Measurements from ENCODE around the gene POR. TPM values are rescaled to one million over a fixed set of nuclear protein-coding genes. Genes with fewer than 3 reads are reported as not detected.

POR gene
- total and polyA plus RNA-seq, 9 donors: 30.4 to 42.7 (median 35.2) TPM

- Histone ChIP-seq H3K4me3 (ENCODE audit: low read length) (peak overlapping the region; percentile 97), H3K36me3 (ENCODE audit: control insufficient read depth, insufficient read depth, low read length) (peaks cover 10% of the 10 kb centered on the region), H3K27ac (ENCODE audit: low read length) (peak overlapping the region; percentile 51), H3K4me1 (ENCODE audit: control insufficient read depth, insufficient read depth, low read length) (peaks cover 19% of the 10 kb centered on the region), H3K27me3 (ENCODE audit: control insufficient read depth, insufficient read depth, low read length) (no peaks in the 10 kb centered on the region), H3K9me3 (replicated peaks; ENCODE audit: control insufficient read depth, low read depth, low read length) (no peaks in the 10 kb centered on the region)
- peak; percentile 36 for DNase-seq
- WGBS (ENCODE audit: insufficient coverage): under 1% methylated on average over 21 of the region's 32 CpGs
Measured at GRCh38 chr7:75915416-75916156, 631 bp downstream of the POR start.

GRCh38 chr7:75916259-75916658 lies 1.3 kb downstream of the POR start:
- Histone ChIP-seq H3K9me3 (replicated peaks; ENCODE audit: control insufficient read depth, low read depth, low read length) (no peaks in the 10 kb centered on the region), H3K4me1 (ENCODE audit: control insufficient read depth, insufficient read depth, low read length) (peaks cover 19% of the 10 kb centered on the region), H3K27me3 (ENCODE audit: control insufficient read depth, insufficient read depth, low read length) (no peaks in the 10 kb centered on the region), H3K4me3 (ENCODE audit: low read length) (peak overlapping the region; percentile 97), H3K36me3 (ENCODE audit: control insufficient read depth, insufficient read depth, low read length) (peaks cover 16% of the 10 kb centered on the region), H3K27ac (ENCODE audit: low read length) (no peak overlapping the region)
- WGBS (ENCODE audit: insufficient coverage): no CpG with 5 or more reads among the region's 5 CpGs
- no peak for DNase-seq

GRCh38 chr7:75916685-75917634 lies 2.0 kb downstream of the POR start:
- 91% methylated on average over 4 of the region's 11 CpGs for WGBS (ENCODE audit: insufficient coverage)
- Histone ChIP-seq H3K27me3 (ENCODE audit: control insufficient read depth, insufficient read depth, low read length) (no peaks in the 10 kb centered on the region), H3K4me1 (ENCODE audit: control insufficient read depth, insufficient read depth, low read length) (peaks cover 19% of the 10 kb centered on the region), H3K27ac (ENCODE audit: low read length) (no peak overlapping the region), H3K4me3 (ENCODE audit: low read length) (no peak overlapping the region), H3K9me3 (replicated peaks; ENCODE audit: control insufficient read depth, low read depth, low read length) (no peaks in the 10 kb centered on the region), H3K36me3 (ENCODE audit: control insufficient read depth, insufficient read depth, low read length) (peaks cover 16% of the 10 kb centered on the region)
- DNase-seq: no peak

DNA sequence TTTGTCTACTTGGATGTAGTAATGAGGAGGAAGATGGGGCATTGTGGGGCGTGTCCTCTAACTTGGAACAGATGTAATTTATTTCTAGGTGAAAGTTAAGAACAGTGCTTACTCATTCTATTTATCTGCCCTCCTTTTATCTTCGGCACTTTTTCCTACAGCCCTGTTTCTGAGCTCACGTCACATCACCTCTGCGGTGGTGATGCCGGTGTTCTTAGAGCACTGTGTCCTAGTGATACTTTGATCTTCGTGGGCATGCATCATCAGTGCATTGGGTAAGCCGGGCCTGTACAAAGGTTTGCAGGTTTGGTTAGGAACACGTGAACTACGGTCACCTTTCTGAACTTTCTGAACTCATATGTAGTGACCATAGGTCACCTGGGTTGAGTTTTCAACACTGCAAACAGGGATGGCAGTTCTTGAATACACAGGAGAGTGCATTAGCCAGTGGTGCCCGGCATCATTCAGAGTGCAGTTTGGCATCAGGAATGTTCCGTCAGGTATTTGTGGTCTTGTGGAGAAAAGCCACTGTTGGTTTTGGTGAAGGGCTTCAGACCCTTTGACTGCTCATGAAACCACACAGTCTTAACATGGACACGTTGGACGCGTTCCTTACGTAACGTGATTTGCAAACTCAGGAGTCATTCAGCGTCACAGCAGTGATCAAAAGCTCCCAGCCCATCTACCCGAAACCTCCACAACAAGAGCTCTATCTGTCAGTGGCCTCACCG lies 5.6 kb downstream of the POR start:
- H3K4me3 ChIP-seq (ENCODE audit: low read length): no peak overlapping the region
- DNase-seq: no peak
- no peaks in the 10 kb centered on the region for H3K9me3 ChIP-seq (replicated peaks; ENCODE audit: control insufficient read depth, low read depth, low read length)
- peaks cover 16% of the 10 kb centered on the region for H3K36me3 ChIP-seq (ENCODE audit: control insufficient read depth, insufficient read depth, low read length)
- H3K27ac ChIP-seq (ENCODE audit: low read length): no peak overlapping the region
- H3K27me3 ChIP-seq (ENCODE audit: control insufficient read depth, insufficient read depth, low read length): no peaks in the 10 kb centered on the region
- H3K4me1 ChIP-seq (ENCODE audit: control insufficient read depth, insufficient read depth, low read length): peaks cover 12% of the 10 kb centered on the region
- 91% methylated on average over 16 of the region's 19 CpGs for WGBS (ENCODE audit: insufficient coverage)

- WGBS (ENCODE audit: insufficient coverage): 65% methylated on average over 13 of the region's 14 CpGs
- DNase-seq: peak; percentile 25
- peaks cover 16% of the 10 kb centered on the region for H3K36me3 ChIP-seq (ENCODE audit: control insufficient read depth, insufficient read depth, low read length)
- no peaks in the 10 kb centered on the region for H3K27me3 ChIP-seq (ENCODE audit: control insufficient read depth, insufficient read depth, low read length)
- H3K27ac ChIP-seq (ENCODE audit: low read length): no peak overlapping the region
- H3K9me3 ChIP-seq (replicated peaks; ENCODE audit: control insufficient read depth, low read depth, low read length): no peaks in the 10 kb centered on the region
- peaks cover 3% of the 10 kb centered on the region for H3K4me1 ChIP-seq (ENCODE audit: control insufficient read depth, insufficient read depth, low read length)
- H3K4me3 ChIP-seq (ENCODE audit: low read length): no peak overlapping the region
Measured at GRCh38 chr7:75921479-75921878, 6.5 kb downstream of the POR start.

DNA sequence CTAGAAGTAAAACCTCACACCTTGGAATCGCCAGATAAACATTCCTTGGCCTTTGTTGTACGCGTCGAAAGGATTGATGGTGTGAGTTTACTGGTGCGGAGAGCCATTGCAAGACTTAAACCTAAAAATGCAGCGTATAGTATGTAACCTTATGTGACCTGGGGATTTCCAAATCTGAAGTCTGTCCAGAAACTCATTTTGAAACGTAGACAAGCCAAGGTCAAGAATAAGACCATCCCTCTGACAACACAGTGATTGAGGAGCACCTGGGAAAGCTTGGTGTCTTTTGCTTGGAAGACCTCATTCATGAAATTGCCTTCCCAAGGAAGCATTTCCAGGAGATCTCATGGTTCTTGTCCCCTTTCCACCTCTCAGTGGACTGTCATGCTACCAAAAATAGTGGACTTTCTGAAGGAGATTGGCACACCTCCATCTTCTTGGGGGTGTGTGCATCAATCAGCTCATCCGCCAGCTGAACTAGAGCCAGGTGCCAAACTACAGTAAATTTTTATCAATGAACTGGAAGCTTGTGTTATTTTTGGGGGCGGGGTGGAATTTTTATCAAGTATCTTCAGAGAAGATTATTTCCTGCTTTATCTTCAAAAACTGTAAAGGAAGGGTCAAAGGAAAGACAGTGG lies 8.1 kb downstream of the POR start:
- no peaks in the 10 kb centered on the region for H3K27me3 ChIP-seq (ENCODE audit: control insufficient read depth, insufficient read depth, low read length)
- H3K4me3 ChIP-seq (ENCODE audit: low read length): no peak overlapping the region
- H3K4me1 ChIP-seq (ENCODE audit: control insufficient read depth, insufficient read depth, low read length): no peaks in the 10 kb centered on the region
- no peaks in the 10 kb centered on the region for H3K9me3 ChIP-seq (replicated peaks; ENCODE audit: control insufficient read depth, low read depth, low read length)
- H3K27ac ChIP-seq (ENCODE audit: low read length): no peak overlapping the region
- H3K36me3 ChIP-seq (ENCODE audit: control insufficient read depth, insufficient read depth, low read length): peaks cover 16% of the 10 kb centered on the region
- no CpG with 5 or more reads among the region's 9 CpGs for WGBS (ENCODE audit: insufficient coverage)
- DNase-seq: no peak

DNA sequence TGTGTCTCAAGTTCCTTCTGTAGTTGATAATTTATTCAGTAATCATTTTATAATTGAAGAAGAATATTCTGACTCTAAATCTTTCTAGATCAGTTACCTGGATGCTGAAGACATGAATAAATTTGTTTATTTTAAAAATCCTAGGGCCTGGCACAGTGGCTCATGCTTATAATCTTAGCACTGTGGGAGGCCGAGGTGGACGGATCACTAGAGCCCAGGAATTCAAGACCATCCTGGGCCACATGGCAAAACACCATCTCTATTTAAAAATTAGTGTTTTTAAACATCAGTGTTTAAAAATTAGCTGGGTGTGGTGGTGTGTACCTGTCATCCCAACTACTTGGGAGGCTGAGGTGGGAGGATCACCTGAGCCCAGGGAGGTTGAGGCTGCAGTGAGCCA lies 9.3 kb downstream of the POR start:
- Histone ChIP-seq H3K36me3 (ENCODE audit: control insufficient read depth, insufficient read depth, low read length) (peaks cover 9% of the 10 kb centered on the region), H3K27ac (ENCODE audit: low read length) (no peak overlapping the region), H3K4me3 (ENCODE audit: low read length) (no peak overlapping the region), H3K4me1 (ENCODE audit: control insufficient read depth, insufficient read depth, low read length) (no peaks in the 10 kb centered on the region), H3K9me3 (replicated peaks; ENCODE audit: control insufficient read depth, low read depth, low read length) (no peaks in the 10 kb centered on the region), H3K27me3 (ENCODE audit: control insufficient read depth, insufficient read depth, low read length) (no peaks in the 10 kb centered on the region)
- WGBS (ENCODE audit: insufficient coverage): 86% methylated on average over 1 of the region's 2 CpGs
- no peak for DNase-seq

GRCh38 chr7:75924889-75925288 lies 9.9 kb downstream of the POR start:
- no CpG with 5 or more reads among the region's 2 CpGs for WGBS (ENCODE audit: insufficient coverage)
- Histone ChIP-seq H3K4me3 (ENCODE audit: low read length) (no peak overlapping the region), H3K36me3 (ENCODE audit: control insufficient read depth, insufficient read depth, low read length) (peaks cover 9% of the 10 kb centered on the region), H3K27me3 (ENCODE audit: control insufficient read depth, insufficient read depth, low read length) (no peaks in the 10 kb centered on the region), H3K27ac (ENCODE audit: low read length) (no peak overlapping the region), H3K9me3 (replicated peaks; ENCODE audit: control insufficient read depth, low read depth, low read length) (no peaks in the 10 kb centered on the region), H3K4me1 (ENCODE audit: control insufficient read depth, insufficient read depth, low read length) (no peaks in the 10 kb centered on the region)
- DNase-seq: peak; percentile 28

DNA sequence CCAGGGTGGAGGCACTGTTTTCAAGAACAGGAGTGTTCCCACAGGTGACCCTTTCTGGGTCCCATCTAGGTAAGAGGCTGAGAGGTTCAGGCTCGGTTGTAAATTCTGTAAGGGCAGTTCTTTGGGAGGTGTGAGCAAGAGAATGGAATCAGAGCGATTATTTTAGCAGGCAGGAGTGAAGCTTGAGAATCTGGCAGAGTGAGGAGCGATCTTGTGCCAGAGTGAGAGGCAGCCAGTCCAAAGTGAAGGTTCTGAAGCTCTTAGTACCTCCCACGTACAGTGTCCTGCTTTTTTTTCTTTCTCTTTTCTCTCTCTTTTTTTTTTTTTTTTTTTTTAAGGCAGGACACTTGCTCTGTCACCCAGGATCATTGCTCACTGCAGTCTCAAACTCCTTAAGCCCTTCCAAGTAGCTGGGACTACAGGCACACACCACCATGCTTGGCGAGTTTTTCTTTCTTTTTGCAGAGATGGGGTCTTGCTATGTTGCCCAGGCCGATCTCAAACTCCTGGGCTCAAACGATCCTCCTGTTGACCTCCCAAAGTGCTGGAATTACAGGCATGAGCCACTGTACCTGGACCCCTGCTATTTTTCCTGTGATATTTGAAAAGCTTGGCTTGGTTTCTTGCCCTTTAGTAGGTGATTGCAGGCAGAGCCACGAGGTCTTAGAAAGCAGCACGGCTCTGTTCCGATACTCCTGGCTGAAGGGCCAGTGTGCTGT lies 10.9 kb downstream of the POR start:
- DNase-seq: peak; percentile 64
- WGBS (ENCODE audit: insufficient coverage): 74% methylated on average over 6 of the region's 10 CpGs

More for the DNA sequence above, 10.9 kb downstream of the POR start:
- no peak overlapping the region for H3K4me3 ChIP-seq (ENCODE audit: low read length)
- H3K27ac ChIP-seq (ENCODE audit: low read length): no peak overlapping the region
- H3K36me3 ChIP-seq (ENCODE audit: control insufficient read depth, insufficient read depth, low read length): peaks cover 3% of the 10 kb centered on the region
- no peaks in the 10 kb centered on the region for H3K27me3 ChIP-seq (ENCODE audit: control insufficient read depth, insufficient read depth, low read length)
- H3K9me3 ChIP-seq (replicated peaks; ENCODE audit: control insufficient read depth, low read depth, low read length): no peaks in the 10 kb centered on the region
- H3K4me1 ChIP-seq (ENCODE audit: control insufficient read depth, insufficient read depth, low read length): no peaks in the 10 kb centered on the region

Data from muscle of leg (tissue), 11 donors.